CD4-positive, alpha-beta T cell treated with Interleukin-4 for 1 hour (primary cell): ENCODE measurements around the gene SPECC1L.
"Not testable (repeated sequence)": the region's sequence is repeated elsewhere in the genome, so short reads cannot be mapped to it uniquely, and the experiment has no call there.

ENCODE experiments used
- DNase-seq, 2 donors: peaks; one replicate each; pipeline ENCODE4 v3.0.0-alpha.2; 2020 to 2022

The SPECC1L gene

GRCh38 chr22:24245584-24246561 lies 24.8 kb upstream of the SPECC1L start:
- DNase-seq, result not testable (repeated sequence)

GRCh38 chr22:24247011-24247507 lies 23.6 kb upstream of the SPECC1L start:
- no peak for DNase-seq

GRCh38 chr22:24247564-24248344 lies 22.9 kb upstream of the SPECC1L start:
- peak; percentile 50 to 64 for DNase-seq

GRCh38 chr22:24248611-24249010 lies 22.0 kb upstream of the SPECC1L start:
- DNase-seq, result not testable (repeated sequence)

- DNase-seq, result not testable (repeated sequence)
Measured at GRCh38 chr22:24249413-24249812, 21.2 kb upstream of the SPECC1L start.

GRCh38 chr22:24251286-24251685 lies 19.3 kb upstream of the SPECC1L start:
- not testable (repeated sequence) for DNase-seq

GRCh38 chr22:24253126-24253525 lies 17.5 kb upstream of the SPECC1L start:
- not testable (repeated sequence) for DNase-seq

- not testable (repeated sequence) for DNase-seq
Measured at GRCh38 chr22:24256136-24256535, 14.5 kb upstream of the SPECC1L start.

- not testable (repeated sequence) for DNase-seq
Measured at GRCh38 chr22:24256736-24257135, 13.9 kb upstream of the SPECC1L start.

- DNase-seq, result peak; percentile 66 to 78
Measured at GRCh38 chr22:24259459-24259858, 11.2 kb upstream of the SPECC1L start.

- not testable (repeated sequence) for DNase-seq
Measured at GRCh38 chr22:24262185-24262749, 8.4 kb upstream of the SPECC1L start.

GRCh38 chr22:24263479-24263878 lies 7.2 kb upstream of the SPECC1L start:
- DNase-seq, result not testable (repeated sequence)

GRCh38 chr22:24264329-24264896 lies 6.2 kb upstream of the SPECC1L start:
- not testable (repeated sequence) for DNase-seq

- no peak for DNase-seq
Measured at GRCh38 chr22:24265734-24266133, 4.9 kb upstream of the SPECC1L start.

- not testable (repeated sequence) for DNase-seq
Measured at GRCh38 chr22:24266495-24266894, 4.1 kb upstream of the SPECC1L start.

GRCh38 chr22:24271386-24271854 lies 789 bp downstream of the SPECC1L start:
- no peak for DNase-seq

GRCh38 chr22:24273031-24273430 lies 2.4 kb downstream of the SPECC1L start:
- DNase-seq, result not testable (repeated sequence)

- DNase-seq, result not testable (repeated sequence)
Measured at GRCh38 chr22:24273906-24274305, 3.3 kb downstream of the SPECC1L start.

GRCh38 chr22:24274696-24275405 lies 4.2 kb downstream of the SPECC1L start:
- not testable (repeated sequence) for DNase-seq

- DNase-seq, result not testable (repeated sequence)
Measured at GRCh38 chr22:24280363-24280762, 9.7 kb downstream of the SPECC1L start.

- no peak for DNase-seq
Measured at GRCh38 chr22:24282401-24282800, 11.8 kb downstream of the SPECC1L start.

- DNase-seq, result no peak
Measured at GRCh38 chr22:24284747-24285203, 14.1 kb downstream of the SPECC1L start.
